ENCODE results near the gene TNN. TPM values are rescaled to one million over a fixed set of nuclear protein-coding genes. Genes with fewer than 3 reads are reported as not detected.

The TNN gene
- total RNA-seq, 1 experiment from 2014 or later, result 0.11 TPM

DNA sequence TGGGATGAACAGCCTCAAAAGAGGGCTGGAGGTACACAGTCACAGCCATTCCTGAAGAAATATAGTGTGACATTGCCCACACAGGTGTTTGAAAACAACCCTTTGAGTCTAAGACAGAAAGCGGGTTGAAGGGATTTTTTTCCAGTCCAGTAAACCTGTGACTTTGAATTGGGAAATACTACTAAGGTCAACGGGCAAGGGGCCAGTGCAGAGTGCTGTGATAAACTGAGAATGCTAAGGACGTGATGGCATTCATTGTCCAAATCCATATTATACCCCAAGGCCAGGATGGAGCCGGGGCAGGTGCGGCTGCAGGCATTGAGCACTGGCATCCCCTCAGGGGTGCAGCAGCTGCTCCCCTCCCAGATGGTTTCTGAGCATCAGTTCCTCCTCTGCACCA, 88.3 kb downstream of the TNN start:
- Histone ChIP-seq H3K9ac (ENCODE audit: extremely low read depth, insufficient read length, low read length) (no peak overlapping the region), H3K23ac (ENCODE audit: insufficient read length, low read depth, low read length) (no peak overlapping the region), H2AFZ (ENCODE audit: low read length) (no peak overlapping the region), H3K4me1 (ENCODE audit: insufficient read depth, low read length) (no peaks in the 10 kb centered on the region), H4K5ac (ENCODE audit: insufficient read length, low read depth, low read length) (no peak overlapping the region), H3K4ac (ENCODE audit: low read depth, low read length) (no peak overlapping the region), H3K56ac (ENCODE audit: insufficient read length, low read depth, low read length) (no peak overlapping the region), H3K18ac (ENCODE audit: insufficient read length, low read depth, low read length) (no peak overlapping the region), H3K27me3 (ENCODE audit: insufficient read depth, low read length) (no peaks in the 10 kb centered on the region; the same call in 1 of the 2 replicates), H4K8ac (replicated peaks; ENCODE audit: insufficient read length, low read depth, low read length) (no peak overlapping the region), H2BK15ac (ENCODE audit: low read depth, low read length) (no peak overlapping the region), H3K79me2 (ENCODE audit: insufficient read depth, low read length) (no peaks in the 10 kb centered on the region), H4K20me1 (ENCODE audit: control insufficient read depth, insufficient read depth, insufficient read length) (no peaks in the 10 kb centered on the region), H3T11ph (ENCODE audit: low read length) (no peak overlapping the region), H3K79me1 (ENCODE audit: insufficient read depth, low read depth, low read length, poor library complexity, severe bottlenecking) (no peaks in the 10 kb centered on the region), H2BK20ac (ENCODE audit: low read depth, low read length, poor library complexity, severe bottlenecking) (no peak overlapping the region), H2AK5ac (ENCODE audit: insufficient read length, low read length) (no peak overlapping the region), H3K9me3 (ENCODE audit: control insufficient read depth, low read depth, low read length) (no peaks in the 10 kb centered on the region), H4K91ac (ENCODE audit: insufficient read length, low read depth, low read length) (no peak overlapping the region), H2BK12ac (ENCODE audit: insufficient read length, low read depth, low read length) (no peak overlapping the region), H3K27ac (ENCODE audit: insufficient read length, low read depth, low read length) (no peak overlapping the region), H3K23me2 (ENCODE audit: insufficient read length, low read depth, low read length, poor library complexity, severe bottlenecking) (peaks cover 2% of the 10 kb centered on the region), H3K4me2 (ENCODE audit: insufficient read depth, insufficient read length, low read length) (no peak overlapping the region), H2BK5ac (ENCODE audit: insufficient read length, low read length) (no peak overlapping the region), H3K14ac (ENCODE audit: insufficient read depth, low read length) (no peak overlapping the region), H2BK120ac (ENCODE audit: low read depth, low read length, poor library complexity, severe bottlenecking) (no peak overlapping the region)
- Mint-ChIP-seq H3K27ac (no peak overlapping the region), H3K36me3 (ENCODE audit: insufficient read depth in 1 of 3, low read depth in 3 of 3) (peaks cover 0 to 7% (median 4%) of the 10 kb centered on the region in 3 experiments; a peak in 4 of 7 replicates), H3K4me1 (peaks cover 15 to 22% of the 10 kb centered on the region in 2 experiments), H3K4me3 (no peak overlapping the region), H3K27me3 (ENCODE audit: low read depth) (peaks cover 19% of the 10 kb centered on the region), H3K9me3 (no peaks in the 10 kb centered on the region; a peak in 2 of 5 replicates)
- no CpG with 5 or more reads among the region's 5 CpGs for WGBS (ENCODE audit: extremely low coverage, insufficient read length, low lambda C conversion rate)
- TF ChIP-seq, protein P1, sequence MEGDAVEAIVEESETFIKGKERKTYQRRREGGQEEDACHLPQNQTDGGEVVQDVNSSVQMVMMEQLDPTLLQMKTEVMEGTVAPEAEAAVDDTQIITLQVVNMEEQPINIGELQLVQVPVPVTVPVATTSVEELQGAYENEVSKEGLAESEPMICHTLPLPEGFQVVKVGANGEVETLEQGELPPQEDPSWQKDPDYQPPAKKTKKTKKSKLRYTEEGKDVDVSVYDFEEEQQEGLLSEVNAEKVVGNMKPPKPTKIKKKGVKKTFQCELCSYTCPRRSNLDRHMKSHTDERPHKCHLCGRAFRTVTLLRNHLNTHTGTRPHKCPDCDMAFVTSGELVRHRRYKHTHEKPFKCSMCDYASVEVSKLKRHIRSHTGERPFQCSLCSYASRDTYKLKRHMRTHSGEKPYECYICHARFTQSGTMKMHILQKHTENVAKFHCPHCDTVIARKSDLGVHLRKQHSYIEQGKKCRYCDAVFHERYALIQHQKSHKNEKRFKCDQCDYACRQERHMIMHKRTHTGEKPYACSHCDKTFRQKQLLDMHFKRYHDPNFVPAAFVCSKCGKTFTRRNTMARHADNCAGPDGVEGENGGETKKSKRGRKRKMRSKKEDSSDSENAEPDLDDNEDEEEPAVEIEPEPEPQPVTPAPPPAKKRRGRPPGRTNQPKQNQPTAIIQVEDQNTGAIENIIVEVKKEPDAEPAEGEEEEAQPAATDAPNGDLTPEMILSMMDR (conservative IDR thresholded peaks at IDR 0.05), result no peak
- no peak for DNase-seq
